GM18505 (cell line): Measurements from ENCODE around the gene MLXIPL.

Experiments used
- ATAC-seq: cut with Tn5 transposase; IDR thresholded peaks from one replicate; pipeline ENCODE4 v1.9.1; 2021; ENCODE audit not compliant: unreplicated experiment
- POLR2A ChIP-seq: IDR thresholded peaks from 4 replicates; pipeline ENCODE4 v1.6.1; 2011; ENCODE audit warnings: borderline replicate concordance; ENCODE audit not compliant: insufficient read depth, insufficient read length; ENCODE audit errors: extremely low read depth

The MLXIPL gene

GRCh38 chr7:73650524-73650923 lies 26.2 kb upstream of the MLXIPL start:
- no peak for ATAC-seq
- no peak for TF ChIP-seq POLR2A

DNA sequence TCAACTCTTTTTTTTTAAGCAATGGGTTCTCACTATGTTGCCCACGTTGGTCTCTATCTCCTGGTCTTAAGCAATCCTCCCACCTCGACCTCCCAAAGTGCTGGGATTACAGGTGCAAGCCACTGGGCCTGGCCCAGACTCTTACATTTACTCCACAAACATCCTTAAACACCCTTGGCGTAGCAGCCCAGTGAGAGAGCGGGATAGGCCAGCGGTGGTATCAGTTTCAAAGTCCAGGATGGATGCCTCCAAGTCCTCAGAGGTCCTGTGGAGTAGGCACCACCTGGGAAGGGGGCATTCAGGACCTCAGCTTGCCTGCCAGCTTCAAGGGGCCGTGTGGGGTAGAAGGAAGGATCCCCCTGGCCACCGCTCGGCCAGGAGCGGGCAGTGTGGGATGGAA lies 25.3 kb upstream of the MLXIPL start:
- TF ChIP-seq POLR2A = no peak
- no peak for ATAC-seq

- no peak for ATAC-seq
- no peak for TF ChIP-seq POLR2A
Measured at GRCh38 chr7:73648593-73649332, 24.4 kb upstream of the MLXIPL start.

GRCh38 chr7:73647725-73648592 lies 23.6 kb upstream of the MLXIPL start:
- no peak for TF ChIP-seq POLR2A
- no peak for ATAC-seq

- no peak for ATAC-seq
- TF ChIP-seq POLR2A = no peak
Measured at GRCh38 chr7:73646785-73647724, 22.7 kb upstream of the MLXIPL start.

DNA sequence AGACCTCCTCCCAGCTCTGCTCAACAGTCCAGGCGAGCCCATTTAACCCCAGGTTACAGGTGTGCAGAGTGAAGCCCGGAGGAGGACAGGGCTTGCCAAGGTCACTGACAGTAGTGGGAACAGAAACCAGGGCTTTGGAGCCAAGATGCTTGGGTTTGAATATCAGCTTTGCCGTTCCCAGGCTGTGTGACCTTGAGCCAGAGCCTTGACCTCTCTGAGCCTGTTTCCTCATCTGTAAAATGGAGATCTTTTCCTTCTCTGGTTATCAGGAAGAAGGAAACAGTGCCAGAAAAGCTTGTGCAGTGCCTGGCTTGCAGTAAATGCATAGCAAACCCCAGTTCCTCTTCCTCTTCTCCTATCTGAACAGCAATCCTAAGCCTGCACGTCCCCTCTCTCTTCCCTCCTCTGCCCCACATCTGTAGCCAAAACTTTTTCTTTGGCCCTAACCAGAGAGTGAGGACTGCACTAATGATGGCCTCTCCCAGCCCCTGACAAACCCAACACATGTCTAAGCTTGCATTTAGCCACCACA lies 21.4 kb upstream of the MLXIPL start:
- no peak for ATAC-seq
- no peak for TF ChIP-seq POLR2A

DNA sequence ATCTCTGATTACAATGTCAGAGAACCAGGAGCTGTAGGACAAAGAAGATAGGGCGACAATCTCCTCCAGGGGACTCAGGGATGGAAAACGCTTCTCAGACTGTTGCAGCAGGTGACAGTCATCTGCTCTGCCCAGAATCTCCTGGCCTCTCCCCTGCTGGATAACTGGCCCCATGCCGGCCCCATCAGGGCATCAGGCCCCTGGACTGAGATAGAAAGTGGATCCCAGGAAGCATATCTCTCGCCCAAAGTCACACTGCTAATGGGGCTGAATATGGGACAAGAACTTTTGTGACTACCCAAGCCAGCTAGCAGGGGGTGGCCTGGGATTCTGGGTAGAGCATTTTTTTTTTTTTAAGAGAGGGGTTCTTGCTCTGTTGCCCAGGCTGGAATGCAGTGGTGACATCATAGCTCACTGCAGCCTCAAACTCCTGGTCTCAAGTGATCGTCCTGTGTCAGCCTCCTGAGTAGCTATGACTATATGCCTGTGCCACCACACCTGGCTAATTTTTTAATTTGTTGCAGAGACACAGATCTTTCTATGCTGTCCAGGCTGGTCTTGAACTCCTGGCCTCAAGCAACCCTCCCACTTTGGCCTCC lies 20.5 kb upstream of the MLXIPL start:
- ATAC-seq = no peak
- TF ChIP-seq POLR2A = no peak

DNA sequence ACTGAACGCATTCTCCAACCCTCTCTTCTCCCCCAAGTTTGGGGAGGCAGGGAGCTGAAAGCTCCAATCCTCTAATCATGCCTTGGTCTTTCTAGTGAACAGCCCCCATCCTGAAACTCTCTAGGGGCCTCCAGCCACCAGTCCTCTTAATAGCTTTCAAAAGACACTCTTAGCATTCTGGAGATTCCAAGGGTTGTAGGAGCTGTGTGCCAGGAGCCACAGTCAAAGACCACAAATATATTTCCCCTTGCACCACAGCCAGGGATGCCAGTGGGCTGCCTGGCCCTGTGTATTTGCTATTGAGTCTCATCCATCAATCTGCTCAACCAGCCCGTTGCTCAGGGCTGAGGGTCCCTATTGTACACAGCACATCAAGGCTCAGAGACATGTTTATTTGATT lies 18.5 kb upstream of the MLXIPL start:
- no peak for TF ChIP-seq POLR2A
- ATAC-seq = no peak

DNA sequence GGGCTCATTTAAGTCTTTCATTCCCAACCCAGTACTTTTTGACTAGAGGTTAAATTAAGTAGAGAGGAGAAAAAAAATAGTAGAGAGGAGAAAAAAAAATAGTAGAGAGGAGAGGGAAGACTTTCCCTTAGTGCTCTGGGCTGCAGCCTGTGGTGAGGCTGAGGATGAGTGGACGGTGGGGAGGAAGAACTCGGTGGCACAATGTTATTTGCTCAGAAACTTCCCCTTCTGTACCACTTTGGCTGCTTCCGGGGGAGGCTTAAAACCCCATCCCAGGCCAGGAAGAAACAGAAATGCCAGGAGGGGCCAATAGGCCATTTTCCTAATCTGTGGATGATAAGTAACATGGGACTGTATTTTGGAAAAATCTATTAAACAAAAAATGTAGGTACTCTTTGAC lies 14.6 kb upstream of the MLXIPL start:
- ATAC-seq = no peak
- TF ChIP-seq POLR2A = no peak

- no peak for TF ChIP-seq POLR2A
- ATAC-seq = no peak
Measured at GRCh38 chr7:73635428-73636200, 11.3 kb upstream of the MLXIPL start.

GRCh38 chr7:73633844-73634243 lies 9.5 kb upstream of the MLXIPL start:
- no peak for TF ChIP-seq POLR2A
- ATAC-seq = no peak

GRCh38 chr7:73633323-73633722 lies 9.0 kb upstream of the MLXIPL start:
- ATAC-seq = no peak
- TF ChIP-seq POLR2A = no peak
